SK-N-SH (cell line): ENCODE results near the gene GNG12.

Experiments
- CTCF ChIP-seq: fragments of 200-600 bp; sonication (generic); IDR thresholded peaks from 2 replicates; pipeline ENCODE4 v1.6.1; 2017; ENCODE audit warnings: antibody characterized with exemption, mild to moderate bottlenecking, moderate library complexity
- EP300 ChIP-seq, 2 experiments: IDR thresholded peaks; 2 replicates each; pipeline versions ENCODE4 v1.4.0 to v1.6.1; 2012; ENCODE audit warnings: borderline replicate concordance in 1 of 2, low read depth in 1 of 2, low read length in 1 of 2
- EZH2phosphoT487 ChIP-seq: fragments of 200-600 bp; sonication (generic); IDR thresholded peaks from 2 replicates; pipeline ENCODE4 v1.6.1; 2017; ENCODE audit warnings: low read depth, mixed run types, mild to moderate bottlenecking, antibody characterized with exemption, moderate library complexity, borderline replicate concordance
- FOXM1 ChIP-seq: IDR thresholded peaks from 2 replicates; pipeline ENCODE4 v1.4.0; 2012; ENCODE audit warnings: low read depth, mild to moderate bottlenecking
- IRF3 ChIP-seq: fragments of 150-350 bp; IDR thresholded peaks from 2 replicates; pipeline ENCODE4 v1.6.1; 2016; ENCODE audit warnings: mild to moderate bottlenecking, low read depth, low read length
- JUND ChIP-seq: IDR thresholded peaks from 2 replicates; pipeline ENCODE4 v1.4.0; 2012
- NFIC ChIP-seq: IDR thresholded peaks from 2 replicates; pipeline ENCODE4 v1.4.0; 2012; ENCODE audit warnings: borderline replicate concordance
- PBX3 ChIP-seq: IDR thresholded peaks from 2 replicates; pipeline ENCODE4; 2012
- POLR2AphosphoS5 ChIP-seq: IDR thresholded peaks from 2 replicates; pipeline ENCODE4 v1.6.1; 2012; ENCODE audit warnings: low read depth, low read length
- RAD21 ChIP-seq: IDR thresholded peaks from 2 replicates; pipeline ENCODE4 v1.6.1; 2012; ENCODE audit warnings: mild to moderate bottlenecking, low read length
- REST ChIP-seq: IDR thresholded peaks from 2 replicates; pipeline ENCODE4 v1.6.1; 2012; ENCODE audit warnings: mild to moderate bottlenecking, low read depth, low read length, moderate library complexity
- SIN3A ChIP-seq: IDR thresholded peaks from 2 replicates; pipeline ENCODE4 v1.6.1; 2012; ENCODE audit warnings: low read depth, mild to moderate bottlenecking, low read length, moderate library complexity, borderline replicate concordance
- TEAD4 ChIP-seq: IDR thresholded peaks from 2 replicates; pipeline ENCODE4 v1.4.0; 2012; ENCODE audit warnings: mild to moderate bottlenecking, borderline replicate concordance; ENCODE audit not compliant: insufficient read depth
- YY1 ChIP-seq: IDR thresholded peaks from 2 replicates; pipeline ENCODE4 v1.4.0; 2012; ENCODE audit warnings: low read depth, mild to moderate bottlenecking

GRCh38 chr1:67753776-67754525 is 79.3 kb downstream of the GNG12 start:
- TF ChIP-seq RAD21 (no peak), CTCF (no peak), JUND (no peak), YY1 (no peak), FOXM1 (no peak), TEAD4 (no peak), SIN3A (no peak), REST (no peak), EZH2phosphoT487 (no peak), NFIC (no peak), IRF3 (no peak), POLR2AphosphoS5 (no peak), PBX3 (no peak), EP300 (IDR thresholded peaks at IDR 0.05; ENCODE audit: borderline replicate concordance in 1 of 2, low read depth in 1 of 2, low read length in 1 of 2) (no peak)
